Neural crest cell (in vitro differentiated cells): ENCODE data around the gene LRRK1. TPM values are rescaled to one million over a fixed set of nuclear protein-coding genes. Genes with fewer than 3 reads are reported as not detected.

Source experiments
- DNase-seq: peaks from one replicate; pipeline ENCODE4 v3.0.0; 2021; ENCODE audit warnings: low read depth, mixed read lengths, low spot score
- H3K27ac Mint-ChIP-seq: one replicate; pipeline ENCODE4 v1.8.0; 2021; ENCODE audit warnings: mild to moderate bottlenecking, mixed read lengths; ENCODE audit not compliant: unreplicated experiment
- H3K27me3 Mint-ChIP-seq: 2 replicates; pipeline ENCODE4 v1.8.0; 2021; ENCODE audit warnings: low read depth, mild to moderate bottlenecking, mixed read lengths
- H3K36me3 Mint-ChIP-seq: 2 replicates; pipeline ENCODE4 v1.8.0; 2021; ENCODE audit warnings: low read depth, mild to moderate bottlenecking, mixed read lengths
- H3K4me1 Mint-ChIP-seq: 2 replicates; pipeline ENCODE4 v1.8.0; 2021; ENCODE audit warnings: mixed read lengths
- H3K4me3 Mint-ChIP-seq: one replicate; pipeline ENCODE4 v1.8.0; 2021; ENCODE audit warnings: mild to moderate bottlenecking, mixed read lengths
- H3K9me3 Mint-ChIP-seq: 2 replicates; pipeline ENCODE4 v1.8.0; 2021; ENCODE audit warnings: mixed read lengths
- CTCF ChIP-seq: fragments of 200-600 bp; sonication (generic); conservative IDR thresholded peaks from 2 replicates; pipeline ENCODE4 v1.5.0; 2021; ENCODE audit warnings: antibody characterized with exemption, mild to moderate bottlenecking
- total RNA-seq: library from RNA; stranded (reverse); gene quantifications from 2 replicates; pipeline ENCODE4 v1.2.1, GENCODE V29; 2021

The LRRK1 gene
- total RNA-seq, 1 donor from 2014 or later, result 1.7 TPM

- no peak for DNase-seq
- no peaks in the 10 kb centered on the region for H3K9me3 Mint-ChIP-seq
- peaks cover 5% of the 10 kb centered on the region for H3K27me3 Mint-ChIP-seq
- H3K27ac Mint-ChIP-seq, result no peak overlapping the region
- H3K4me3 Mint-ChIP-seq, result no peak overlapping the region
- peaks cover 4% of the 10 kb centered on the region for H3K36me3 Mint-ChIP-seq
- peaks cover 24% of the 10 kb centered on the region for H3K4me1 Mint-ChIP-seq
- TF ChIP-seq CTCF, result no peak
These were observed 17.9 kb upstream of the LRRK1 start for GRCh38 chr15:100901296-100901695.

GRCh38 chr15:100901702-100902435, 17.3 kb upstream of the LRRK1 start:
- no peak for DNase-seq
- Mint-ChIP-seq H3K4me1 (peaks cover 24% of the 10 kb centered on the region), H3K36me3 (peaks cover 4% of the 10 kb centered on the region), H3K27me3 (peaks cover 5% of the 10 kb centered on the region), H3K9me3 (no peaks in the 10 kb centered on the region), H3K27ac (no peak overlapping the region), H3K4me3 (no peak overlapping the region)
- TF ChIP-seq CTCF, result no peak

GRCh38 chr15:100902436-100903167, 16.6 kb upstream of the LRRK1 start:
- H3K4me3 Mint-ChIP-seq, result no peak overlapping the region
- peaks cover 24% of the 10 kb centered on the region for H3K4me1 Mint-ChIP-seq
- no peaks in the 10 kb centered on the region for H3K9me3 Mint-ChIP-seq
- no peak for DNase-seq
- no peak overlapping the region for H3K27ac Mint-ChIP-seq
- peaks cover 3% of the 10 kb centered on the region for H3K27me3 Mint-ChIP-seq
- TF ChIP-seq CTCF, result no peak
- H3K36me3 Mint-ChIP-seq, result peaks cover 4% of the 10 kb centered on the region

- H3K4me1 Mint-ChIP-seq, result peaks cover 24% of the 10 kb centered on the region
- H3K36me3 Mint-ChIP-seq, result peaks cover 4% of the 10 kb centered on the region
- H3K27ac Mint-ChIP-seq, result no peak overlapping the region
- TF ChIP-seq CTCF, result no peak
- DNase-seq, result no peak
- no peak overlapping the region for H3K4me3 Mint-ChIP-seq
- peaks cover 3% of the 10 kb centered on the region for H3K27me3 Mint-ChIP-seq
- H3K9me3 Mint-ChIP-seq, result no peaks in the 10 kb centered on the region
These were observed 16.0 kb upstream of the LRRK1 start for GRCh38 chr15:100903168-100903554.

GRCh38 chr15:100905850-100906249, 13.3 kb upstream of the LRRK1 start:
- Mint-ChIP-seq H3K27me3 (no peaks in the 10 kb centered on the region), H3K36me3 (peaks cover 4% of the 10 kb centered on the region), H3K9me3 (no peaks in the 10 kb centered on the region), H3K27ac (no peak overlapping the region), H3K4me3 (no peak overlapping the region), H3K4me1 (peaks cover 13% of the 10 kb centered on the region)
- TF ChIP-seq CTCF, result no peak
- DNase-seq, result no peak
